ENCODE results near the gene PPP2R2B. TPM values are rescaled to one million over a fixed set of nuclear protein-coding genes. Genes with fewer than 3 reads are reported as not detected.

Gene PPP2R2B
- total and polyA plus RNA-seq, 2 donors (not counting 3 experiments of a cell fraction or from before 2014, with no cell fraction given), result not detected

GRCh38 chr5:146725025-146725424 is 153.5 kb downstream of the PPP2R2B start:
- Histone ChIP-seq H4K20me1 (replicated peaks; ENCODE audit: control insufficient read depth, extremely low read depth, insufficient read depth, low read length) (no peaks in the 10 kb centered on the region), H3K36me3 (ENCODE audit: control insufficient read depth in 2 of 2, extremely low read depth in 1 of 2, insufficient read depth in 2 of 2, low read length in 2 of 2) (no peaks in the 10 kb centered on the region), H3K9me3 (replicated peaks; ENCODE audit: control insufficient read depth, insufficient read depth, low read length) (no peaks in the 10 kb centered on the region), H3K27me3 (ENCODE audit: control insufficient read depth in 2 of 2, insufficient read depth in 2 of 2, low read length in 2 of 2) (peaks cover 0 to 2% of the 10 kb centered on the region in 2 experiments), H3K9me1 (replicated peaks; ENCODE audit: control insufficient read depth, extremely low read depth, insufficient read depth, low read length) (no peaks in the 10 kb centered on the region), H2AFZ (ENCODE audit: low read depth, low read length) (no peak overlapping the region), H3K4me2 (ENCODE audit: insufficient read depth, low read length) (no peak overlapping the region), H3K27ac (ENCODE audit: insufficient read depth, low read depth, low read length) (no peak overlapping the region), H3K4me3 (replicated peaks in 1 of 3; ENCODE audit: insufficient read depth in 1 of 3, low read depth in 1 of 3, low read length in 3 of 3) (no peak overlapping the region), H3K79me2 (ENCODE audit: control insufficient read depth, insufficient read depth, low read length) (no peaks in the 10 kb centered on the region), H3K9ac (replicated peaks; ENCODE audit: extremely low read depth, insufficient read depth, low read length) (no peak overlapping the region), H3K4me1 (ENCODE audit: control insufficient read depth, extremely low read depth, insufficient read depth, low read length) (no peaks in the 10 kb centered on the region)
- intact Hi-C loops (cut with micrococcal nuclease), result no loop called here
- POLR2A ChIA-PET, result no interaction called here
- dilution Hi-C loops (cut with MboI; ENCODE audit: extremely low pct_ligation_motif_present, low sequenced_read_pairs), result no loop called here
- TF ChIP-seq MAX (IDR thresholded peaks at IDR 0.05; ENCODE audit: insufficient read depth, insufficient read length), result no peak
- no peak for TF ChIP-seq CTCF (IDR thresholded peaks at IDR 0.05; ENCODE audit: extremely low read depth in 1 of 2, insufficient read depth in 1 of 2, low read depth in 1 of 2, low read length in 2 of 2)
- no peak for TF ChIP-seq FOS (IDR thresholded peaks at IDR 0.05; ENCODE audit: borderline replicate concordance, insufficient read depth, low read length)
- no peak for TF ChIP-seq GATA2 (IDR thresholded peaks at IDR 0.05; ENCODE audit: insufficient read depth, insufficient read length, low read depth, low read length)
- no peak for TF ChIP-seq EZH2 (IDR thresholded peaks at IDR 0.05; ENCODE audit: borderline replicate concordance, low read depth, low read length, severe bottlenecking)
- no peak for FAIRE-seq
- no peak for DNase-seq (ENCODE audit: low read depth, low spot score)
- CTCF ChIA-PET, result no interaction called here
- no TSS peak for BruUV-seq (replicated peaks)

GRCh38 chr5:146722361-146722779 is 156.2 kb downstream of the PPP2R2B start:
- intact Hi-C loops (cut with micrococcal nuclease), result no loop called here
- Histone ChIP-seq H3K79me2 (ENCODE audit: control insufficient read depth, insufficient read depth, low read length) (no peaks in the 10 kb centered on the region), H3K4me2 (ENCODE audit: insufficient read depth, low read length) (no peak overlapping the region), H3K9me3 (replicated peaks; ENCODE audit: control insufficient read depth, insufficient read depth, low read length) (no peaks in the 10 kb centered on the region), H3K36me3 (ENCODE audit: control insufficient read depth in 2 of 2, extremely low read depth in 1 of 2, insufficient read depth in 2 of 2, low read length in 2 of 2) (no peaks in the 10 kb centered on the region), H3K9me1 (replicated peaks; ENCODE audit: control insufficient read depth, extremely low read depth, insufficient read depth, low read length) (no peaks in the 10 kb centered on the region), H3K4me1 (ENCODE audit: control insufficient read depth, extremely low read depth, insufficient read depth, low read length) (no peaks in the 10 kb centered on the region), H2AFZ (ENCODE audit: low read depth, low read length) (no peak overlapping the region), H4K20me1 (replicated peaks; ENCODE audit: control insufficient read depth, extremely low read depth, insufficient read depth, low read length) (no peaks in the 10 kb centered on the region), H3K27me3 (ENCODE audit: control insufficient read depth in 2 of 2, insufficient read depth in 2 of 2, low read length in 2 of 2) (peaks cover 0 to 2% of the 10 kb centered on the region in 2 experiments), H3K27ac (ENCODE audit: insufficient read depth, low read depth, low read length) (no peak overlapping the region), H3K9ac (replicated peaks; ENCODE audit: extremely low read depth, insufficient read depth, low read length) (no peak overlapping the region), H3K4me3 (replicated peaks in 1 of 3; ENCODE audit: insufficient read depth in 1 of 3, low read depth in 1 of 3, low read length in 3 of 3) (no peak overlapping the region)
- dilution Hi-C loops (cut with MboI; ENCODE audit: extremely low pct_ligation_motif_present, low sequenced_read_pairs), result no loop called here
- CTCF ChIA-PET, result interaction anchor here (1.1 kb wide), 1 partner anchor 9 kb away, joined by 3 read pairs; no protein-coding TSS in a partner anchor
- POLR2A ChIA-PET, result no interaction called here
- TF ChIP-seq EZH2 (IDR thresholded peaks at IDR 0.05; ENCODE audit: borderline replicate concordance, low read depth, low read length, severe bottlenecking), result no peak
- no peak for TF ChIP-seq MAX (IDR thresholded peaks at IDR 0.05; ENCODE audit: insufficient read depth, insufficient read length)
- TF ChIP-seq JUN (IDR thresholded peaks at IDR 0.05; ENCODE audit: borderline replicate concordance, insufficient read depth, insufficient read length, low read depth), result no peak
- no peak for TF ChIP-seq POLR2AphosphoS5 (IDR thresholded peaks at IDR 0.05; ENCODE audit: insufficient read depth, low read depth, low read length)
- no peak for TF ChIP-seq CTCF (IDR thresholded peaks at IDR 0.05; ENCODE audit: extremely low read depth in 1 of 2, insufficient read depth in 1 of 2, low read depth in 1 of 2, low read length in 2 of 2)
- no peak for TF ChIP-seq MYC (IDR thresholded peaks at IDR 0.05; ENCODE audit: low read depth, low read length)
- no peak for TF ChIP-seq FOS (IDR thresholded peaks at IDR 0.05; ENCODE audit: borderline replicate concordance, insufficient read depth, low read length)
- no peak for TF ChIP-seq POLR2A (IDR thresholded peaks at IDR 0.05; ENCODE audit: low read depth, low read length)
- no peak for TF ChIP-seq GATA2 (IDR thresholded peaks at IDR 0.05; ENCODE audit: insufficient read depth, insufficient read length, low read depth, low read length)
- FAIRE-seq, result no peak
- DNase-seq (ENCODE audit: low read depth, low spot score), result no peak
- no TSS peak for BruUV-seq (replicated peaks)
